Panc1 (cell line): ENCODE results near the gene KRTAP4-6. TPM values are rescaled to one million over a fixed set of nuclear protein-coding genes. Genes with fewer than 3 reads are reported as not detected.
"Not testable (repeated sequence)": the region's sequence is repeated elsewhere in the genome, so short reads cannot be mapped to it uniquely, and the experiment has no call there.

Source experiments
- ATAC-seq: fragments of 200-7000 bp; cut with Tn5 transposase; 2 replicates; pipeline ENCODE4 v1.9.1; 2020; ENCODE audit warnings: mild to moderate bottlenecking, moderate library complexity
- BruUV-seq: library from RNA; stranded (reverse); fragments of 400-500 nt; replicated peaks from 2 replicates; lab custom pipeline; 2021; lab: Mats Ljungman, UMichigan
- CTCF ChIA-PET: fragments of 300-600 bp; sonication (Branson Sonifier 250); formaldehyde crosslinking; loops from one replicate; lab custom pipeline; 2022; ENCODE audit warnings: antibody characterized with exemption; lab: Charles Lee
- POLR2A ChIA-PET: fragments of 300-600 bp; sonication (Branson Sonifier 250); formaldehyde crosslinking; loops from one replicate; lab custom pipeline; 2022; ENCODE audit warnings: antibody characterized with exemption; lab: Charles Lee
- DNase-seq: peaks from one replicate; pipeline ENCODE4 v3.0.0-alpha.2; 2010; ENCODE audit warnings: low read depth, low spot score
- H3K27ac ChIP-seq: 2 replicates; pipeline ENCODE4 v1.5.1; 2011; ENCODE audit warnings: mild to moderate bottlenecking, low read length, inconsistent platforms
- H3K27me3 ChIP-seq: fragments of 200-500 bp; sonication (Bioruptor generic); 2 replicates; pipeline ENCODE4 v1.6.0; 2014; ENCODE audit warnings: low read length, inconsistent platforms; ENCODE audit not compliant: control insufficient read depth, insufficient read depth
- H3K36me3 ChIP-seq: fragments of 200-500 bp; sonication (Bioruptor generic); 2 replicates; pipeline ENCODE4 v1.5.1; 2014; ENCODE audit warnings: inconsistent platforms, mild to moderate bottlenecking, low read length, moderate library complexity; ENCODE audit not compliant: control insufficient read depth, insufficient read depth
- H3K4me1 ChIP-seq: 2 replicates; pipeline ENCODE4 v1.5.1; 2011; ENCODE audit warnings: inconsistent platforms, mild to moderate bottlenecking, low read length, moderate library complexity; ENCODE audit not compliant: control insufficient read depth, insufficient read depth
- H3K4me3 ChIP-seq, 2 experiments: 2 replicates each; pipeline ENCODE4 v1.5.1; 2011 to 2012; ENCODE audit warnings: low read depth in 2 of 2, low read length in 2 of 2, mild to moderate bottlenecking in 2 of 2, inconsistent platforms in 1 of 2, moderate library complexity in 1 of 2
- H3K9me3 ChIP-seq: fragments of 200-500 bp; sonication (Bioruptor generic); 2 replicates; pipeline ENCODE4 v1.5.1; 2014; ENCODE audit warnings: low read depth, mild to moderate bottlenecking, inconsistent platforms, low read length, moderate library complexity; ENCODE audit not compliant: control insufficient read depth, insufficient read depth
- CTCF ChIP-seq: fragments of 450-650 bp; IDR thresholded peaks from 2 replicates; pipeline ENCODE4 v1.5.1; 2017; ENCODE audit warnings: mild to moderate bottlenecking
- POLR2AphosphoS5 ChIP-seq: IDR thresholded peaks from 2 replicates; pipeline ENCODE4 v1.6.1; 2012; ENCODE audit warnings: mild to moderate bottlenecking, low read depth, low read length, moderate library complexity
- SIN3A ChIP-seq: IDR thresholded peaks from 2 replicates; pipeline ENCODE4 v1.6.1; 2012; ENCODE audit warnings: low read depth, mild to moderate bottlenecking, low read length, moderate library complexity, borderline replicate concordance; ENCODE audit not compliant: insufficient read depth
- TCF7L2 ChIP-seq: IDR thresholded peaks from 2 replicates; pipeline ENCODE4 v1.6.1; 2011; ENCODE audit warnings: mild to moderate bottlenecking, low read depth, low read length, inconsistent platforms
- in situ Hi-C: cut with HindIII; loops from 2 replicates; pipeline ENCODE4 v1.10.0; 2016; ENCODE audit warnings: low sequenced_read_pairs, low pct_unique_long_range_greater_than_20kb
- intact Hi-C: fragments of 100-400 bp; cut with micrococcal nuclease; formaldehyde crosslinking; loops from one replicate; pipeline ENCODE4 v1.10.0; 2022; ENCODE audit not compliant: unreplicated experiment
- total RNA-seq: library from RNA; stranded (reverse); gene quantifications from one replicate; pipeline ENCODE4 v1.2.1, GENCODE V29; 2021; ENCODE audit not compliant: unreplicated experiment
- TF ChIP-seq, protein P1 (sequence below), 2 experiments: IDR thresholded peaks; 2 replicates each; pipeline ENCODE4 v1.6.1; 2011 to 2012; ENCODE audit warnings: low read depth in 2 of 2, control low read depth in 1 of 2, low read length in 1 of 2, mild to moderate bottlenecking in 1 of 2, moderate library complexity in 1 of 2; ENCODE audit not compliant: insufficient read depth in 1 of 2

KRTAP4-6 gene
- total RNA-seq, 1 experiment from 2014 or later: not detected

DNA sequence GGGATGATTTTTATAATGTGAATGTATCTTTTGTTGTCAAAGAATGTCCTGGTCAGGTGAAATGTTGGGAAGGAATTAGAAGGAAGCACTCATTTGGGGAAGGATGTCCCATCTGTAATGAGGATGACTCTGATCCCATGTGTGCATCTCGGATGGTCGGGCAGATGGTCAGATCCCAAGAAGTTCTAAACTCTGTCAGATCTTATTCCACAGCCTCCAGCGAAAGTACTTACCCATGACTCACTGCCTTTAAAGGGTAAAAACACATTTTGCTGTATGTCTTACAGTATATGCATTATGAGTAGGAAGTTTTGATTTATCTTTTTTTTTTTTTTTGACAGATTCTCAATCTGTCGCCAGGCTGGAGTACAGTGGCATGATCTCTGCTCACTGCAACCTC is 21.6 kb downstream of the KRTAP4-6 start:
- H3K27ac ChIP-seq: no peak overlapping the region
- no TSS peak for BruUV-seq
- intact Hi-C loops: no loop called here
- no peak for ATAC-seq
- no peaks in the 10 kb centered on the region for H3K9me3 ChIP-seq
- DNase-seq: no peak
- no peak overlapping the region for H3K4me3 ChIP-seq
- in situ Hi-C loops: no loop called here
- no peaks in the 10 kb centered on the region for H3K36me3 ChIP-seq
- ChIA-PET CTCF (no interaction called here), POLR2A (no interaction called here)
- no peaks in the 10 kb centered on the region for H3K4me1 ChIP-seq
- no peak for TF ChIP-seq SIN3A
- no peak for TF ChIP-seq CTCF
- TF ChIP-seq, protein P1, sequence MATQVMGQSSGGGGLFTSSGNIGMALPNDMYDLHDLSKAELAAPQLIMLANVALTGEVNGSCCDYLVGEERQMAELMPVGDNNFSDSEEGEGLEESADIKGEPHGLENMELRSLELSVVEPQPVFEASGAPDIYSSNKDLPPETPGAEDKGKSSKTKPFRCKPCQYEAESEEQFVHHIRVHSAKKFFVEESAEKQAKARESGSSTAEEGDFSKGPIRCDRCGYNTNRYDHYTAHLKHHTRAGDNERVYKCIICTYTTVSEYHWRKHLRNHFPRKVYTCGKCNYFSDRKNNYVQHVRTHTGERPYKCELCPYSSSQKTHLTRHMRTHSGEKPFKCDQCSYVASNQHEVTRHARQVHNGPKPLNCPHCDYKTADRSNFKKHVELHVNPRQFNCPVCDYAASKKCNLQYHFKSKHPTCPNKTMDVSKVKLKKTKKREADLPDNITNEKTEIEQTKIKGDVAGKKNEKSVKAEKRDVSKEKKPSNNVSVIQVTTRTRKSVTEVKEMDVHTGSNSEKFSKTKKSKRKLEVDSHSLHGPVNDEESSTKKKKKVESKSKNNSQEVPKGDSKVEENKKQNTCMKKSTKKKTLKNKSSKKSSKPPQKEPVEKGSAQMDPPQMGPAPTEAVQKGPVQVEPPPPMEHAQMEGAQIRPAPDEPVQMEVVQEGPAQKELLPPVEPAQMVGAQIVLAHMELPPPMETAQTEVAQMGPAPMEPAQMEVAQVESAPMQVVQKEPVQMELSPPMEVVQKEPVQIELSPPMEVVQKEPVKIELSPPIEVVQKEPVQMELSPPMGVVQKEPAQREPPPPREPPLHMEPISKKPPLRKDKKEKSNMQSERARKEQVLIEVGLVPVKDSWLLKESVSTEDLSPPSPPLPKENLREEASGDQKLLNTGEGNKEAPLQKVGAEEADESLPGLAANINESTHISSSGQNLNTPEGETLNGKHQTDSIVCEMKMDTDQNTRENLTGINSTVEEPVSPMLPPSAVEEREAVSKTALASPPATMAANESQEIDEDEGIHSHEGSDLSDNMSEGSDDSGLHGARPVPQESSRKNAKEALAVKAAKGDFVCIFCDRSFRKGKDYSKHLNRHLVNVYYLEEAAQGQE (IDR thresholded peaks at IDR 0.05; ENCODE audit: insufficient read depth in 1 of 2, low read depth in 2 of 2, low read length in 1 of 2): no peak
- TF ChIP-seq TCF7L2: no peak
- no peak for TF ChIP-seq POLR2AphosphoS5
- H3K27me3 ChIP-seq: no peaks in the 10 kb centered on the region

- H3K9me3 ChIP-seq, CTCF ChIA-PET, in situ Hi-C loops, H3K36me3 ChIP-seq, DNase-seq, H3K4me1 ChIP-seq, intact Hi-C loops, BruUV-seq, H3K4me3 ChIP-seq, H3K27me3 ChIP-seq, ATAC-seq, POLR2A ChIA-PET, H3K27ac ChIP-seq: not testable (repeated sequence)
Measured at GRCh38 chr17:41117846-41118386, 22.4 kb downstream of the KRTAP4-6 start, which contains the start of gene KRTAP4-11. KRTAP4-11 (minus strand) TSS chr17:41118373; CDS start chr17:41118315, 58 bp downstream.

GRCh38 chr17:41116297-41116696 is 24.0 kb downstream of the KRTAP4-6 start:
- H3K4me1 ChIP-seq: no peaks in the 10 kb centered on the region
- H3K9me3 ChIP-seq: peaks cover 6% of the 10 kb centered on the region; the same call in 1 of the 2 replicates
- no TSS peak for BruUV-seq
- intact Hi-C loops (no loop called here), in situ Hi-C loops (no loop called here)
- ATAC-seq (no peak), DNase-seq (no peak)
- TF ChIP-seq SIN3A (no peak), POLR2AphosphoS5 (no peak), TCF7L2 (no peak), CTCF (no peak)
- TF ChIP-seq, protein P1 (IDR thresholded peaks at IDR 0.05; ENCODE audit: insufficient read depth in 1 of 2, low read depth in 2 of 2, low read length in 1 of 2): no peak
- H3K4me3 ChIP-seq: no peak overlapping the region
- CTCF ChIA-PET: no interaction called here
- no peaks in the 10 kb centered on the region for H3K36me3 ChIP-seq
- POLR2A ChIA-PET: no interaction called here
- H3K27ac ChIP-seq: no peak overlapping the region
- H3K27me3 ChIP-seq: no peaks in the 10 kb centered on the region
